GM06990 (cell line): ENCODE results near the gene LMTK2.

ENCODE experiments used
- DNase-seq: peaks from one replicate; pipeline ENCODE4 v3.0.0-alpha.2; 2011; ENCODE audit not compliant: insufficient read length; ENCODE audit errors: extremely low read depth
- H3K27me3 ChIP-seq: replicated peaks from 2 replicates; pipeline ENCODE4 v1.6.0; 2011; ENCODE audit warnings: low read length; ENCODE audit not compliant: control insufficient read depth, insufficient read depth
- H3K36me3 ChIP-seq: 2 replicates; pipeline ENCODE4 v1.5.1; 2011; ENCODE audit warnings: low read length; ENCODE audit not compliant: control insufficient read depth, insufficient read depth
- H3K4me3 ChIP-seq: replicated peaks from 2 replicates; pipeline ENCODE4 v1.5.1; 2011; ENCODE audit warnings: low read depth, mild to moderate bottlenecking, control low read depth, low read length
- CTCF ChIP-seq: IDR thresholded peaks from 2 replicates; pipeline ENCODE4 v1.5.1; 2011; ENCODE audit warnings: low read length, control low read depth, mild to moderate bottlenecking, inconsistent platforms; ENCODE audit not compliant: insufficient read depth, poor library complexity, severe bottlenecking

The LMTK2 gene

GRCh38 chr7:98228801-98229200 lies 122.1 kb downstream of the LMTK2 start:
- H3K27me3 ChIP-seq = no peaks in the 10 kb centered on the region
- no peak overlapping the region for H3K4me3 ChIP-seq
- DNase-seq = no peak
- H3K36me3 ChIP-seq = peaks cover 8% of the 10 kb centered on the region
- no peak for TF ChIP-seq CTCF

DNA sequence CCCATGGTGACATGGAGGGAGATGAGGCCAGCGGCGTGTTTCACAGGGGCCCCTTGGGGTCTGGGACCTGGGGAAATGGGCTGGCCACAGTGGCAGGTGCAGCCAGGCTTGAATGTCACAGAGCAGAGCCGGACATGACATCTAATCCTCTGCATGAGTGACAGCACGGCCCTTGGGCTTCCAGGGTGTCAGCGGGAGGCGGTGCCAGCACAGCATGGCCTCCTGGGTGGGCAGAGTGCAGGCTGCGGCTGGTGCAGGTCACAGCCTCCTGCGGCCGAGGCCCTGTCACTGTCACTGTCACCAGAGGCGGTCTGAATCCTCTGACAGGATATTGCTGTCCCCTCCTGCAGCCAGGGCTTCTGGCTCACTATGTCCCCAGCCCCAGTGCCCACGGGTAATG lies 122.8 kb downstream of the LMTK2 start:
- H3K4me3 ChIP-seq = no peak overlapping the region
- no peak for DNase-seq
- H3K36me3 ChIP-seq = peaks cover 8% of the 10 kb centered on the region
- H3K27me3 ChIP-seq = no peaks in the 10 kb centered on the region
- no peak for TF ChIP-seq CTCF

DNA sequence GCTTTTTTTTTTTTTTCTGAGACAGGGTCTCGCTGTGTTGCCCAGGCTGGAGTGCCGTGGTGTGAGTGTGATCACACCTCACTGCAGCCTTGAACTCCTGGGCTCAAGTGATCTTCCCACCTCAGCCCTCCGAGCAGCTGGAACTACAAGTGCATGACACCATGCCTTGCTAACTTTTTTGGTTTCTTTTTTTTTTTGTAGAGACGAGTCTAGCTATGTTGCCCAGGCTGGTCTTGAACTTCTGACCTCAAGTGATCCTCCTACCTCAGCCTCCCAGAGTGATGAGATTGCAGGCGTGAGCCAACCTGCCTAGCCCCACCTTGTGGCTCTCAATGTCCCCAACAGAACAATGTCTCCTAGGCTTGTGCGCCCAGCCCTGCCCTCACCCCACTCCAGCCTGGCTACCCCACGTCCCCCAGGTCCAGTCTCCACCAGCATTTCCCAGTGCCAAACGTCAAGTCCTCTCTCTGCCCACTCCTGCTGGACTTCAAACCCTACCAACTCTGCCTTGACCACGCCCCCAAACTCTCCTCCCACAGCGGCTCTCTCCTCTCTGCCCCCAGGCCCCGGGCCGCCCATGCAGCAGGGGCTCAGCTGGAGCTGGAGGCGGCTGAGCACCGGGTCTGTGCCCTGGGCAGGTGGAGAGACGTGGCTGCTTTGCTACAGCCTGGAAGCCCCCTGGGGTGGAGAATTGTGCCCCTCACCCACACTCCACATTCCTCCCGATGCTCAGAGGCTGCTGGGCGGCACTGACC lies 123.5 kb downstream of the LMTK2 start:
- DNase-seq = no peak
- no peaks in the 10 kb centered on the region for H3K27me3 ChIP-seq
- no peak for TF ChIP-seq CTCF
- no peak overlapping the region for H3K4me3 ChIP-seq
- peaks cover 8% of the 10 kb centered on the region for H3K36me3 ChIP-seq

GRCh38 chr7:98230746-98231471 lies 124.2 kb downstream of the LMTK2 start:
- Histone ChIP-seq H3K27me3 (no peaks in the 10 kb centered on the region), H3K36me3 (peaks cover 7% of the 10 kb centered on the region), H3K4me3 (no peak overlapping the region)
- no peak for DNase-seq
- TF ChIP-seq CTCF = no peak

DNA sequence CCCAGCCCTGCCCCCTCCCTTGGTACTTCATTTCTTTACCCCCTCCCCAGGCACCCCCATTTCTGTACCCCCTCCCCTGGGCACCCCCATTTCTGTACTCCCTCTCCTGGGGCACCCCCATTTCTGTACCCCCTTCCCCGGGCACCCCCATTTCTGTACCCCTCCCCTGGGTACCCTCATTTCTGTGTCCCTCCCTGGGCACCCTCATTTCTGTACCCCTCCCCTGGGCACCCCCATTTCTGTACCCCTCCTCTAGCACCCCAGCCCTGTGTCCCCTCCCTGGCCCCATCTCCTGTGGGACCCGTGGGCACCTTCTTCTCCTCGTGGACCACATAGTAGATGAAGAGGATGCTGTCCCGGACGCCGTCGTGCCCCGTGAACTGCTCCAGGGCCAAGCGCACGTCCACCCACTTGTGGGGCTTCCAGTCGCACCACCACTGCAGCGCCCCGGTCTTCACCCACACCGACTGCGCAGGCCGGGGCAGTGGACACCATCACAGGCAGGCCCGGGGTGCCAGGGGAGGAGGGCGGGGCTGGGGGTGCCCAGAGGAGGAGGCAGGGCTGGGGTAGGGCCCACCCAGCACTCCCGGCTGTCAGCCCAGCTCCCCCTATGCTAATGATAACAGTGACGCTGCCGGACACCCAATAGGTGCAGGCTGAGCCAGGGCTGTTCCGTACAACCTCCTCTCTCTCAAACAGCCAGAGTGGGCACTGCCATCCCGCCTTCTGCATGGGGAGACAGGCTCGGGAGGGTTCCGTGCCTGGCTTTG lies 125.0 kb downstream of the LMTK2 start:
- DNase-seq = no peak
- no peak overlapping the region for H3K4me3 ChIP-seq
- peaks cover 10% of the 10 kb centered on the region for H3K36me3 ChIP-seq
- H3K27me3 ChIP-seq = no peaks in the 10 kb centered on the region
- TF ChIP-seq CTCF = no peak
